OCI-M2 (cell line): Measurements from ENCODE around the gene APBB3.

Experiments
- DNase-seq: peaks from one replicate; lab custom pipeline; 2025; ENCODE audit not compliant: unreplicated experiment; lab: John Stamatoyannopoulos, UW

APBB3 gene

GRCh38 chr5:140555747-140556312, 8.6 kb downstream of the APBB3 start:
- DNase-seq = no peak

GRCh38 chr5:140554454-140554853, 9.9 kb downstream of the APBB3 start:
- DNase-seq = no peak

- DNase-seq = no peak
These were observed 10.7 kb downstream of the APBB3 start for GRCh38 chr5:140553657-140554056.

DNA sequence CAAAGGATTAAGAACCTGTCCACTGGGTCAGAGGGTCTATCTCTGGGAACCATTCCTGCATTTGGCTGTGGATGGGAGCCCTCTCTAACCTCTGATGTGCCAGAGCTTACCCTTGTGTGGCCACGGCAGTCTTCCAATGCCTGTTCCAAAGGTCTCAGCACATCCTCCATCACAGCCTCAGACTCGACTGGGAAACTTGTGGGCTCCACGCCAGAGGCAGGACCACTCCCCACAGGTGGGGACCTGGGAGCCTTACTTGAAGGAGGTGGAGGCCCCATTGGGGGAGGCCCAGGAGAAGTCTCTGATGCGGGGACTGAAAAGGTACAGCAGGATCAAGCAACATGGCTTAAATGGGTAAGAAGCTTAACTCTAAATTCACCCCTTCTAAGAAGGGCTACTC, 12.5 kb downstream of the APBB3 start:
- DNase-seq = no peak

- no peak for DNase-seq
These were observed 14.0 kb downstream of the APBB3 start for GRCh38 chr5:140550147-140551079.

- no peak for DNase-seq
These were observed 14.9 kb downstream of the APBB3 start for GRCh38 chr5:140549237-140550144.

- no peak for DNase-seq
These were observed 15.6 kb downstream of the APBB3 start for GRCh38 chr5:140548791-140549190.

GRCh38 chr5:140548300-140548688, 16.1 kb downstream of the APBB3 start:
- no peak for DNase-seq

DNA sequence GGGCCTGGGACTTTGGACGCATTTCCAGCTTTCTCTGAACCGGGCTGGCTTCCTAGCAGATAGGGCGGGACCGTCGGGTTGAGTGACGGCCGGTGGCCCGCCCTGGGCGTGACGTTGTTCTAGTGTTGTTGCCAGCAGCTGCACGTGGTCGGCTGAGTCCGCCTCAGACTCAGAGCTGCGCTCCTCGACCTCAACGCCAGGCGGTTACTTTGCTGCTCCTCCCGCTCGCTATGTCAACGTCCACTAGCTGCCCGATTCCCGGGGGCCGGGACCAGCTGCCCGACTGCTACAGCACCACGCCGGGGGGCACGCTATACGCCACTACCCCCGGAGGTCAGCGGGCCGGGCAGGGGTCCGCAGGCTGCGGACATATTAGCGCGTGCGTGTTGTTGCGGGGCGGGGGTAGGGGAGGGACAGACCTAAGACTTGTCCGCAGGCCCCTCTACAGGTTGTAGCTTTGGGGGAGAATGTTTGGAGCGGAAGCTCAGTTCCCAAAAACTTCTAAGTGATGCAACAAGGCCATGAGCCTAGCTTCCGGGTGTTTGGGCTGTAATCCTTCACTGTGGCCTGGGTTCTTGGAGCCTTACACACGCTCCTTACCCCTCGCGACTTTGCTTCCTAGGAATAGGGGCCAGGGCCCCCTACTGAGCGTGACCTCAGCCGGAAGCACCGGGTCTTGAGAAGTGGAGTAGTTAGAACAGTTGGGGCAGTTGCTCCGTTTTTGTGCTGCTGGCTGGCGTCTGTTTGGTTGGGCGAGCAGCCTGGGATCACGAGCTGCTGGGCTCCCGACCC, 16.7 kb downstream of the APBB3 start, which contains the start of gene EIF4EBP3:
Gene EIF4EBP3, plus strand, starts transcription at position 155 of the 792 bp plus-strand sequence. Its CDS starts 76 bp downstream, at position 231.
- DNase-seq = no peak

GRCh38 chr5:140546851-140547507, 17.4 kb downstream of the APBB3 start:
- DNase-seq = no peak

- DNase-seq = no peak
These were observed 18.8 kb downstream of the APBB3 start for GRCh38 chr5:140545606-140546005.

GRCh38 chr5:140544986-140545385, 19.4 kb downstream of the APBB3 start:
- no peak for DNase-seq

DNA sequence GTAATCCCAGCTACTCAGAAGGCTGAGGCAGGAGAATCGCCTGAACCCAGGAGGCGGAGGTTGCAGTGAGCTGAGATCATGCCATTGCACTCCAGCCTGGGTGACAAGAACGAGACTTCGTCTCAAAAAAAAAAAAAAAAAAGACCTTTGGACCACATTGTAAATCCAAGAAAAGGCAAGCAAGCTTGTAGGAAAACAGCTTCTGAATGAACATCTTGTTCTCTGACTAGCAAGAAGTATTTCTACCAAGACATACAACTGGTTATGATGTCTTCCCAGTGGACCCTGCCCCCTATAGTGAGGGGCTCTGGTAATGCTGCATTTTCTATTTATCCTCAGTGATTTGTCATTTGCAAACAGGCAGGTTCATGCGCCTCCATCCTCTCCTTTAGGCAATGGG, 21.4 kb downstream of the APBB3 start:
- DNase-seq = no peak

- DNase-seq = no peak
These were observed 24.2 kb downstream of the APBB3 start for GRCh38 chr5:140540227-140540626.

DNA sequence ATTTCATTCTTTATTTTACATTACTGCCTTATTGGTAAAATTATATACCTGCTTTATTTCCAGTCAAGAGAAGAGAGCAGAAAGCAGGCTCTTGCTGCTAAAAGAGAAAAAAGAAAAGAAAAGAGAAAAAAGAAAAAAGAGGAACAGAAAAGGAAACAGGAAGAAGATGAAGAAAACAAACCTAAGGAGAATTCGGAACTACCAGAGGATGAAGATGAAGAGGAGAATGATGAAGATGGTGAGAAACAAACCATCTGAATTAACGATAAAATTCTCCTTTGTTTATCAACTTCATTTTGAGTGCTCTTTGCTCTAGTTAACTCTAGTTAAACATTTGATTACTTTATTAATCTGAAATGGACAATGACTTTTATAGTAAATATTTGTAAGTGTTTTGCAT, 40.4 kb downstream of the APBB3 start:
- DNase-seq = no peak

DNA sequence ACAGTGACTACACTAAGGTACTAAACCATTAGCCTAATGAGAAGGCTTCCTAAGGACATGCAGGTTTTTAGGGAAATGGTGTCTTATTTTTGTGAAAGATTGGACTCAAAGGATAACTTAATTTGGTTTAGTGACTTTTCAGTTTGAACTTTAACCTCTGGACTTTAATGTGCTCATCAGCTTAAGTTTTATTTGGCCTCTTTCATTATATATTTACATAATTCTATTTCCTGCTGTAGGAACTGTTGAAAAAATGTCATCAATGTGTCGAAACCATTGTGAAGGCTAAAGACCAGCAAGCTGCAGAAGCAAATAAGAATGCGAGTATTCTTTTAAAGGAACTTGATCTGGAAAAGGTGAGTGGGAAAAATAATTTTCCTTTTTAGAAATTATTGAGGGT, 51.3 kb downstream of the APBB3 start:
- no peak for DNase-seq

DNA sequence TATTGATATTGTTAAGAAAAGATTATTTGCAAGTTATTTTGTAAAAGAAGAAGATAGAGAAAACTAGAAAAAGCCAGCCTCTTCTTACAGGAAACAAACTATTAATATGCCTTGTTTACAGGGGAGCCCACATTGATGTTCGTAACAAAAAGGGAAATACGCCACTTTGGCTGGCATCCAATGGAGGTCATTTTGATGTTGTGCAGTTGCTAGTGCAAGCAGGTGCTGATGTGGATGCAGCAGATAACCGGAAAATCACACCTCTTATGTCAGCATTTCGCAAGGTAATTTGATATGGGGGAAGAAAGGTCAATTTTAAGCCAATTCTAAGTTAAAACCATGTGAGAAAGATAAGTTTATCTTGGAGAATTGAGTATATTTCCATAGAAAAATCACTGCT, 54.5 kb downstream of the APBB3 start:
- no peak for DNase-seq
